ENCODE data around the gene THBS2.
"Not testable (repeated sequence)": the region's sequence is repeated elsewhere in the genome, so short reads cannot be mapped to it uniquely, and the experiment has no call there.

Gene THBS2

GRCh38 chr6:169210611-169211010 is 43.0 kb downstream of the THBS2 start:
- FAIRE-seq (no peak), DNase-seq (ENCODE audit: insufficient read length, low spot score) (no peak)
- TF ChIP-seq PAX5 (IDR thresholded peaks at IDR 0.05; ENCODE audit: insufficient read depth, low read length, severe bottlenecking), result no peak
- no peak for TF ChIP-seq POLR2A (IDR thresholded peaks at IDR 0.05; ENCODE audit: low read depth, low read length)
- no peak for TF ChIP-seq POLR2AphosphoS5 (IDR thresholded peaks at IDR 0.05; ENCODE audit: low read depth, low read length)
- TF ChIP-seq POU2F2 (IDR thresholded peaks at IDR 0.05; ENCODE audit: low read depth, low read length), result no peak
- no peak for TF ChIP-seq SPI1 (IDR thresholded peaks at IDR 0.05; ENCODE audit: low read depth, low read length)
- no peak for TF ChIP-seq TAF1 (IDR thresholded peaks at IDR 0.05; ENCODE audit: low read depth, low read length)

GRCh38 chr6:169208011-169208410 is 45.6 kb downstream of the THBS2 start:
- FAIRE-seq (no peak), DNase-seq (ENCODE audit: insufficient read length, low spot score) (no peak)
- TF ChIP-seq PAX5 (IDR thresholded peaks at IDR 0.05; ENCODE audit: insufficient read depth, low read length, severe bottlenecking), result no peak
- TF ChIP-seq POLR2A (IDR thresholded peaks at IDR 0.05; ENCODE audit: low read depth, low read length), result no peak
- TF ChIP-seq TAF1 (IDR thresholded peaks at IDR 0.05; ENCODE audit: low read depth, low read length), result no peak
- no peak for TF ChIP-seq SPI1 (IDR thresholded peaks at IDR 0.05; ENCODE audit: low read depth, low read length)
- TF ChIP-seq POLR2AphosphoS5 (IDR thresholded peaks at IDR 0.05; ENCODE audit: low read depth, low read length), result no peak
- no peak for TF ChIP-seq POU2F2 (IDR thresholded peaks at IDR 0.05; ENCODE audit: low read depth, low read length)

- TF ChIP-seq PAX5 (IDR thresholded peaks at IDR 0.05; ENCODE audit: insufficient read depth, low read length, severe bottlenecking) (no peak), POU2F2 (IDR thresholded peaks at IDR 0.05; ENCODE audit: low read depth, low read length) (no peak), POLR2AphosphoS5 (IDR thresholded peaks at IDR 0.05; ENCODE audit: low read depth, low read length) (no peak), TAF1 (IDR thresholded peaks at IDR 0.05; ENCODE audit: low read depth, low read length) (no peak), SPI1 (IDR thresholded peaks at IDR 0.05; ENCODE audit: low read depth, low read length) (no peak), POLR2A (IDR thresholded peaks at IDR 0.05; ENCODE audit: low read depth, low read length) (no peak)
- FAIRE-seq (no peak), DNase-seq (ENCODE audit: insufficient read length, low spot score) (no peak)
Observed at GRCh38 chr6:169207482-169207881, 46.2 kb downstream of the THBS2 start.

GRCh38 chr6:169205176-169206160 is 48.2 kb downstream of the THBS2 start:
- TF ChIP-seq TAF1 (IDR thresholded peaks at IDR 0.05; ENCODE audit: low read depth, low read length), result no peak
- TF ChIP-seq SPI1 (IDR thresholded peaks at IDR 0.05; ENCODE audit: low read depth, low read length), result no peak
- TF ChIP-seq POU2F2 (IDR thresholded peaks at IDR 0.05; ENCODE audit: low read depth, low read length), result no peak
- TF ChIP-seq POLR2AphosphoS5 (IDR thresholded peaks at IDR 0.05; ENCODE audit: low read depth, low read length), result no peak
- TF ChIP-seq POLR2A (IDR thresholded peaks at IDR 0.05; ENCODE audit: low read depth, low read length), result no peak
- no peak for TF ChIP-seq PAX5 (IDR thresholded peaks at IDR 0.05; ENCODE audit: insufficient read depth, low read length, severe bottlenecking)
- DNase-seq (ENCODE audit: insufficient read length, low spot score) (no peak), FAIRE-seq (no peak)

GRCh38 chr6:169204167-169204566 is 49.5 kb downstream of the THBS2 start:
- DNase-seq (ENCODE audit: insufficient read length, low spot score) (no peak), FAIRE-seq (no peak)
- TF ChIP-seq TAF1 (IDR thresholded peaks at IDR 0.05; ENCODE audit: low read depth, low read length) (no peak), PAX5 (IDR thresholded peaks at IDR 0.05; ENCODE audit: insufficient read depth, low read length, severe bottlenecking) (no peak), SPI1 (IDR thresholded peaks at IDR 0.05; ENCODE audit: low read depth, low read length) (no peak), POLR2A (IDR thresholded peaks at IDR 0.05; ENCODE audit: low read depth, low read length) (no peak), POU2F2 (IDR thresholded peaks at IDR 0.05; ENCODE audit: low read depth, low read length) (no peak), POLR2AphosphoS5 (IDR thresholded peaks at IDR 0.05; ENCODE audit: low read depth, low read length) (no peak)

GRCh38 chr6:169201985-169202384 is 51.7 kb downstream of the THBS2 start:
- no peak for DNase-seq (ENCODE audit: insufficient read length, low spot score)
- TF ChIP-seq POU2F2 (IDR thresholded peaks at IDR 0.05; ENCODE audit: low read depth, low read length) (no peak), SPI1 (IDR thresholded peaks at IDR 0.05; ENCODE audit: low read depth, low read length) (no peak), PAX5 (IDR thresholded peaks at IDR 0.05; ENCODE audit: insufficient read depth, low read length, severe bottlenecking) (no peak), TAF1 (IDR thresholded peaks at IDR 0.05; ENCODE audit: low read depth, low read length) (no peak), POLR2AphosphoS5 (IDR thresholded peaks at IDR 0.05; ENCODE audit: low read depth, low read length) (no peak), POLR2A (IDR thresholded peaks at IDR 0.05; ENCODE audit: low read depth, low read length) (no peak)
- no peak for FAIRE-seq

GRCh38 chr6:169200893-169201514 is 52.6 kb downstream of the THBS2 start:
- DNase-seq (ENCODE audit: insufficient read length, low spot score) (no peak), FAIRE-seq (no peak)
- no peak for TF ChIP-seq POLR2AphosphoS5 (IDR thresholded peaks at IDR 0.05; ENCODE audit: low read depth, low read length)
- TF ChIP-seq TAF1 (IDR thresholded peaks at IDR 0.05; ENCODE audit: low read depth, low read length), result no peak
- no peak for TF ChIP-seq POLR2A (IDR thresholded peaks at IDR 0.05; ENCODE audit: low read depth, low read length)
- no peak for TF ChIP-seq POU2F2 (IDR thresholded peaks at IDR 0.05; ENCODE audit: low read depth, low read length)
- no peak for TF ChIP-seq SPI1 (IDR thresholded peaks at IDR 0.05; ENCODE audit: low read depth, low read length)
- no peak for TF ChIP-seq PAX5 (IDR thresholded peaks at IDR 0.05; ENCODE audit: insufficient read depth, low read length, severe bottlenecking)

- FAIRE-seq (no peak), DNase-seq (ENCODE audit: insufficient read length, low spot score) (no peak)
- TF ChIP-seq TAF1 (IDR thresholded peaks at IDR 0.05; ENCODE audit: low read depth, low read length), result no peak
- TF ChIP-seq POU2F2 (IDR thresholded peaks at IDR 0.05; ENCODE audit: low read depth, low read length), result no peak
- no peak for TF ChIP-seq SPI1 (IDR thresholded peaks at IDR 0.05; ENCODE audit: low read depth, low read length)
Observed at GRCh38 chr6:169199625-169200335, 53.9 kb downstream of the THBS2 start.

- FAIRE-seq (no peak), DNase-seq (ENCODE audit: insufficient read length, low spot score) (no peak)
- TF ChIP-seq POLR2AphosphoS5 (IDR thresholded peaks at IDR 0.05; ENCODE audit: low read depth, low read length), result no peak
- no peak for TF ChIP-seq POU2F2 (IDR thresholded peaks at IDR 0.05; ENCODE audit: low read depth, low read length)
Observed at GRCh38 chr6:169198885-169199284, 54.8 kb downstream of the THBS2 start.

GRCh38 chr6:169197929-169198328 is 55.7 kb downstream of the THBS2 start:
- FAIRE-seq, result peak; percentile 5
- not testable (repeated sequence) for DNase-seq (ENCODE audit: insufficient read length, low spot score)

GRCh38 chr6:169196279-169196678 is 57.4 kb downstream of the THBS2 start:
- not testable (repeated sequence) for DNase-seq (ENCODE audit: insufficient read length, low spot score)

More at GRCh38 chr6:169196279-169196678, 57.4 kb downstream of the THBS2 start:
- FAIRE-seq, result not testable (repeated sequence)
